ENCODE data around the gene ARL4D. TPM values are rescaled to one million over a fixed set of nuclear protein-coding genes. Genes with fewer than 3 reads are reported as not detected.
"Not testable (repeated sequence)": the region's sequence is repeated elsewhere in the genome, so short reads cannot be mapped to it uniquely, and the experiment has no call there.

Gene ARL4D
- total RNA-seq, 2 experiments from 2014 or later, result 2.9 to 4.2 TPM

- ChIA-PET CTCF (interaction anchor here (1.1 to 5.6 kb wide), 2 partner anchors 11 to 100 kb away, joined by 4 to 59 read pairs; partner anchors contain the start of gene DHX8), POLR2A (interaction anchor here (6.0 kb wide), 1 partner anchor 15 kb away, joined by 229 read pairs; no protein-coding TSS in a partner anchor)
- Mint-ChIP-seq H3K36me3 (ENCODE audit: low read depth) (peaks cover 5% of the 10 kb centered on the region), H3K4me3 (no peak overlapping the region), H3K27me3 (ENCODE audit: low read depth) (no peaks in the 10 kb centered on the region), H3K4me1 (ENCODE audit: low read depth) (peaks cover 12% of the 10 kb centered on the region), H3K9me3 (ENCODE audit: insufficient read depth) (peaks cover 8% of the 10 kb centered on the region), H3K27ac (no peak overlapping the region)
- ATAC-seq, result no peak
- no peak for DNase-seq
Observed at GRCh38 chr17:43383372-43383771, 15.4 kb upstream of the ARL4D start.

DNA sequence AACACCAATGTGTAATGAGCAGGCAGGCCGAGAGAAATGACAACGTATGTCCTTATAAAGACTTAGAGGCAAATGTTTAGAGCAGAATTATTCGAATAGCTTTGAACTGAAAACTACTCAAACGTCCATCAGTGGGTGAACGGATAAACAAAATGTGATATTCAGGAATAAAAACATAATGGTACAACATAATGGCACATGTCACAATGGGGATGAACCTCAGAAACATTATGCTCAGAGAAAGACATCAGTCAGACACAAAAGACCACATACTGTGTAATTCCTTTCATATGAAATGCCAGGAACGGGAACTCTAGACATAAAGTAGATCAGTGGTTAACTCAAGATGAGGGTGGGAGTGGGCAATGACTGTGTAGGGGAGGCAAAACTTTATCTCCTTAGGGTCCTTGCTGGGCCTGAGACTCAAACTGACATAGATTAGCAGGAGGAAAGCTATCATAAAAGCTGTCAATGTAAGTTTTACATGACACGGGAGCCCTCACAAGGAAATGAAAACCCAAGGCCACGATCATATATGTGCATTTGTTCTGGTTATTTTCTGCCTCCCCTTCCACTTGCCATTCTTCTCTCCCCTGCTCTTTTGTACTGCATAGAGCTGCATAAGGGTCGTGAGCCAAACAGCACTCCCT lies 14.8 kb upstream of the ARL4D start:
- DNase-seq, result no peak
- ChIA-PET POLR2A (interaction anchor here (5.6 to 6.0 kb wide), 2 partner anchors 16 to 23 kb away, joined by 116 to 229 read pairs; no protein-coding TSS in a partner anchor), CTCF (interaction anchor here (1.1 to 5.6 kb wide), 2 partner anchors 10 to 99 kb away, joined by 4 to 59 read pairs; partner anchors contain the start of gene DHX8)
- H3K9me3 Mint-ChIP-seq (ENCODE audit: insufficient read depth), result peaks cover 8% of the 10 kb centered on the region
- no peak overlapping the region for H3K27ac Mint-ChIP-seq
- peaks cover 5% of the 10 kb centered on the region for H3K36me3 Mint-ChIP-seq (ENCODE audit: low read depth)
- no peak for ATAC-seq
- H3K4me1 Mint-ChIP-seq (ENCODE audit: low read depth), result peaks cover 12% of the 10 kb centered on the region
- H3K27me3 Mint-ChIP-seq (ENCODE audit: low read depth), result no peaks in the 10 kb centered on the region
- H3K4me3 Mint-ChIP-seq, result no peak overlapping the region

DNA sequence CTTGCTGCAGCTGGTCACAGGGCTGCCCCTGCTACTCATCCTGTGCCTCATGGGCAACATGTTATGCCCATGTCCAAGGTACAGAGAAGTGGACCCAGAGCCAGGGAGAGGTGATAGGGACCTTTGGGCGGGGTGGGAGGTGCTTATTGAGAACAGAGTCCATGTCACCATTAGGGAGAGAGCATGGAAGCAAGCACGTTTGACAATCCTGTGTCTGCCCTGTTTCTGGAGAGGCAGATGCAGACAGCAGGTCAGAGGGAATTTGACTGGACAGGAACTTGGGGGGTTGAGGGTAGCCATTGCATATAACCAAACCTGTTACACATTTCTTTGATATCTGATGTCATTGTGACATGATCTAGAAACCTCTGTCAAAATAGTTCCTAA lies 14.3 kb upstream of the ARL4D start:
- Mint-ChIP-seq H3K4me3 (no peak overlapping the region), H3K27me3 (ENCODE audit: low read depth) (no peaks in the 10 kb centered on the region), H3K9me3 (ENCODE audit: insufficient read depth) (peaks cover 8% of the 10 kb centered on the region), H3K27ac (no peak overlapping the region), H3K36me3 (ENCODE audit: low read depth) (peaks cover 5% of the 10 kb centered on the region), H3K4me1 (ENCODE audit: low read depth) (peaks cover 16% of the 10 kb centered on the region)
- ATAC-seq, result no peak
- DNase-seq, result no peak
- CTCF ChIA-PET, result interaction anchor here (1.1 to 5.6 kb wide), 3 partner anchors 10 to 99 kb away, joined by 4 to 59 read pairs (median 7); partner anchors contain the start of gene DHX8
- POLR2A ChIA-PET, result interaction anchor here (1.8 to 6.0 kb wide), 3 partner anchors 16 to 69 kb away, joined by 5 to 229 read pairs (median 116); no protein-coding TSS in a partner anchor

GRCh38 chr17:43385046-43385831 lies 13.6 kb upstream of the ARL4D start:
- DNase-seq (no peak), ATAC-seq (no peak)
- CTCF ChIA-PET, result interaction anchor here (1.2 to 5.6 kb wide), 3 partner anchors 9 to 98 kb away, joined by 3 to 59 read pairs (median 7); partner anchors contain the start of gene DHX8
- POLR2A ChIA-PET, result interaction anchor here (1.8 to 6.0 kb wide), 3 partner anchors 17 to 70 kb away, joined by 5 to 229 read pairs (median 116); no protein-coding TSS in a partner anchor
- Mint-ChIP-seq H3K36me3 (ENCODE audit: low read depth) (peaks cover 1% of the 10 kb centered on the region), H3K4me1 (ENCODE audit: low read depth) (peaks cover 24% of the 10 kb centered on the region), H3K4me3 (no peak overlapping the region), H3K27me3 (ENCODE audit: low read depth) (no peaks in the 10 kb centered on the region), H3K27ac (no peak overlapping the region), H3K9me3 (ENCODE audit: insufficient read depth) (peaks cover 2% of the 10 kb centered on the region)

- no peaks in the 10 kb centered on the region for H3K36me3 Mint-ChIP-seq (ENCODE audit: low read depth)
- H3K4me1 Mint-ChIP-seq (ENCODE audit: low read depth), result peaks cover 27% of the 10 kb centered on the region
- H3K27ac Mint-ChIP-seq, result peak overlapping the region; percentile 95
- H3K4me3 Mint-ChIP-seq, result peak overlapping the region; percentile 82
- POLR2A ChIA-PET, result interaction anchor here (0.5 to 6.0 kb wide), 19 partner anchors 8 to 284 kb away, joined by 3 to 229 read pairs (median 5); partner anchors contain the start of genes ARL4D, DHX8 and TMEM106A
- no peaks in the 10 kb centered on the region for H3K9me3 Mint-ChIP-seq (ENCODE audit: insufficient read depth)
- ATAC-seq (peak; percentile 77), DNase-seq (peak; percentile 92)
- CTCF ChIA-PET, result interaction anchor here (0.7 to 5.6 kb wide), 16 partner anchors 8 to 391 kb away, joined by 3 to 59 read pairs (median 4); partner anchors contain the start of genes ARL4D and DHX8
- no peaks in the 10 kb centered on the region for H3K27me3 Mint-ChIP-seq (ENCODE audit: low read depth)
Observed at GRCh38 chr17:43388359-43389045, 10.3 kb upstream of the ARL4D start.

GRCh38 chr17:43389046-43389947 lies 9.5 kb upstream of the ARL4D start:
- Mint-ChIP-seq H3K27me3 (ENCODE audit: low read depth) (no peaks in the 10 kb centered on the region), H3K4me3 (peak overlapping the region; percentile 82), H3K4me1 (ENCODE audit: low read depth) (peaks cover 35% of the 10 kb centered on the region), H3K27ac (peak overlapping the region; percentile 95), H3K36me3 (ENCODE audit: low read depth) (no peaks in the 10 kb centered on the region), H3K9me3 (ENCODE audit: insufficient read depth) (no peaks in the 10 kb centered on the region)
- peak; percentile 86 for ATAC-seq
- CTCF ChIA-PET, result interaction anchor here (1.0 to 12.3 kb wide), 11 partner anchors 16 to 391 kb away, joined by 3 to 393 read pairs (median 5); partner anchors contain the start of gene DHX8
- POLR2A ChIA-PET, result interaction anchor here (1.0 to 11.0 kb wide), 13 partner anchors 10 to 220 kb away, joined by 3 to 229 read pairs (median 11); partner anchors contain the start of genes ARL4D, DHX8 and TMEM106A
- DNase-seq, result peak; percentile 90

GRCh38 chr17:43392397-43392796 lies 6.4 kb upstream of the ARL4D start:
- ChIA-PET POLR2A (interaction anchor here (0.8 to 11.0 kb wide), 6 partner anchors 20 to 1657 kb away, joined by 3 to 151 read pairs (median 28); partner anchors contain the start of gene DHX8), CTCF (interaction anchor here (1.0 to 12.3 kb wide), 5 partner anchors 15 to 281 kb away, joined by 3 to 393 read pairs (median 25); partner anchors contain the start of gene DHX8)
- DNase-seq, result no peak
- Mint-ChIP-seq H3K9me3 (ENCODE audit: insufficient read depth) (no peaks in the 10 kb centered on the region), H3K4me3 (no peak overlapping the region), H3K27ac (no peak overlapping the region), H3K36me3 (ENCODE audit: low read depth) (no peaks in the 10 kb centered on the region), H3K27me3 (ENCODE audit: low read depth) (no peaks in the 10 kb centered on the region), H3K4me1 (ENCODE audit: low read depth) (peaks cover 42% of the 10 kb centered on the region)
- ATAC-seq, result no peak

- peak overlapping the region; percentile 10 for H3K27ac Mint-ChIP-seq
- ChIA-PET CTCF (interaction anchor here (0.6 to 12.3 kb wide), 33 partner anchors 9 to 534 kb away, joined by 3 to 393 read pairs (median 5); partner anchors contain the start of gene DHX8), POLR2A (interaction anchor here (0.6 to 11.0 kb wide), 6 partner anchors 18 to 350 kb away, joined by 3 to 151 read pairs (median 28); partner anchors contain the start of gene DHX8)
- peaks cover 47% of the 10 kb centered on the region for H3K4me1 Mint-ChIP-seq (ENCODE audit: low read depth)
- DNase-seq (peak; percentile 95), ATAC-seq (peak; percentile 61)
- no peaks in the 10 kb centered on the region for H3K9me3 Mint-ChIP-seq (ENCODE audit: insufficient read depth)
- no peak overlapping the region for H3K4me3 Mint-ChIP-seq
- H3K27me3 Mint-ChIP-seq (ENCODE audit: low read depth), result no peaks in the 10 kb centered on the region
- no peaks in the 10 kb centered on the region for H3K36me3 Mint-ChIP-seq (ENCODE audit: low read depth)
Observed at GRCh38 chr17:43393944-43394482, 4.8 kb upstream of the ARL4D start.

GRCh38 chr17:43394696-43395095 lies 4.1 kb upstream of the ARL4D start:
- peaks cover 46% of the 10 kb centered on the region for H3K4me1 Mint-ChIP-seq (ENCODE audit: low read depth)
- not testable (repeated sequence) for H3K36me3 Mint-ChIP-seq (ENCODE audit: low read depth); H3K9me3 Mint-ChIP-seq (ENCODE audit: insufficient read depth); ATAC-seq; H3K27ac Mint-ChIP-seq; H3K27me3 Mint-ChIP-seq (ENCODE audit: low read depth); H3K4me3 Mint-ChIP-seq; DNase-seq
- POLR2A ChIA-PET, result interaction anchor here (0.6 to 11.0 kb wide), 6 partner anchors 17 to 350 kb away, joined by 3 to 151 read pairs (median 24); partner anchors contain the start of gene DHX8
- CTCF ChIA-PET, result interaction anchor here (0.7 to 12.3 kb wide), 28 partner anchors 9 to 279 kb away, joined by 3 to 393 read pairs (median 6); partner anchors contain the start of gene DHX8

Measured in activated CD8-positive, alpha-beta T cell treated with anti-CD3 and anti-CD28 coated beads, Interleukin-2, amount 10 ng/mL, durations not matched to agents 7 days and 5 days (primary cell).